ENCODE results near the gene FNDC5. TPM values are rescaled to one million over a fixed set of nuclear protein-coding genes. Genes with fewer than 3 reads are reported as not detected.

Gene FNDC5
- total and polyA plus RNA-seq, 9 of the 15 experiments (the other 6 are each of a cell fraction or from before 2014, with no cell fraction given): 0.06 to 2.1 (median 0.22) TPM

DNA sequence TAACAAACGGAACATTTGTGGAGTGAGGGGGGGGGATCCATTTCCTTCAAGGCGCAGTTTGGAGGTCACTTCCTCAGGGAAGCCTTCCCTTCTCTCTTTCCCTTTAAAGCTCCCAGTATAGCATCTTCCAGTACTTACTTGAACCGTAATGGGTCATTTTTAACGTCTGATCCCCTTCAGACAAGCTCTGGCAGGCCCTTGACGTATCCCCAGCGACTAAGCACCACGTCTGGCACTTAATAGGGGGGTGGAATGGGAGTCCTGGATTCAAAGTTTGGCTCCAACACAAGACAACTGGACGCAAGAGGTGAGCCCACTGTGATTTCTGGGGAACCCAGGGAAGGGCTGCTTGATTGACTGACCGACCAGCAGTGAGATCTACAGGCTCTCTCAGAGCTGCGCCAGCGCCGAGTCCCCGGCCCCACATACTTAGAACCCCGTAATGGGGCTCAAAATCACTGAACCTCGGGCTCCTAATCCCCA, 54.0 kb downstream of the FNDC5 start (continued):
- TF ChIP-seq, protein P1, sequence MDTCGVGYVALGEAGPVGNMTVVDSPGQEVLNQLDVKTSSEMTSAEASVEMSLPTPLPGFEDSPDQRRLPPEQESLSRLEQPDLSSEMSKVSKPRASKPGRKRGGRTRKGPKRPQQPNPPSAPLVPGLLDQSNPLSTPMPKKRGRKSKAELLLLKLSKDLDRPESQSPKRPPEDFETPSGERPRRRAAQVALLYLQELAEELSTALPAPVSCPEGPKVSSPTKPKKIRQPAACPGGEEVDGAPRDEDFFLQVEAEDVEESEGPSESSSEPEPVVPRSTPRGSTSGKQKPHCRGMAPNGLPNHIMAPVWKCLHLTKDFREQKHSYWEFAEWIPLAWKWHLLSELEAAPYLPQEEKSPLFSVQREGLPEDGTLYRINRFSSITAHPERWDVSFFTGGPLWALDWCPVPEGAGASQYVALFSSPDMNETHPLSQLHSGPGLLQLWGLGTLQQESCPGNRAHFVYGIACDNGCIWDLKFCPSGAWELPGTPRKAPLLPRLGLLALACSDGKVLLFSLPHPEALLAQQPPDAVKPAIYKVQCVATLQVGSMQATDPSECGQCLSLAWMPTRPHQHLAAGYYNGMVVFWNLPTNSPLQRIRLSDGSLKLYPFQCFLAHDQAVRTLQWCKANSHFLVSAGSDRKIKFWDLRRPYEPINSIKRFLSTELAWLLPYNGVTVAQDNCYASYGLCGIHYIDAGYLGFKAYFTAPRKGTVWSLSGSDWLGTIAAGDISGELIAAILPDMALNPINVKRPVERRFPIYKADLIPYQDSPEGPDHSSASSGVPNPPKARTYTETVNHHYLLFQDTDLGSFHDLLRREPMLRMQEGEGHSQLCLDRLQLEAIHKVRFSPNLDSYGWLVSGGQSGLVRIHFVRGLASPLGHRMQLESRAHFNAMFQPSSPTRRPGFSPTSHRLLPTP (IDR thresholded peaks at IDR 0.05; ENCODE audit: borderline replicate concordance, extremely low read depth, insufficient read length): no peak
- TF ChIP-seq ARHGAP35 (IDR thresholded peaks at IDR 0.05; ENCODE audit: partially characterized antibody): no peak
- TF ChIP-seq KAT8 (IDR thresholded peaks at IDR 0.05; ENCODE audit: low read depth): no peak
- TF ChIP-seq, protein P2, sequence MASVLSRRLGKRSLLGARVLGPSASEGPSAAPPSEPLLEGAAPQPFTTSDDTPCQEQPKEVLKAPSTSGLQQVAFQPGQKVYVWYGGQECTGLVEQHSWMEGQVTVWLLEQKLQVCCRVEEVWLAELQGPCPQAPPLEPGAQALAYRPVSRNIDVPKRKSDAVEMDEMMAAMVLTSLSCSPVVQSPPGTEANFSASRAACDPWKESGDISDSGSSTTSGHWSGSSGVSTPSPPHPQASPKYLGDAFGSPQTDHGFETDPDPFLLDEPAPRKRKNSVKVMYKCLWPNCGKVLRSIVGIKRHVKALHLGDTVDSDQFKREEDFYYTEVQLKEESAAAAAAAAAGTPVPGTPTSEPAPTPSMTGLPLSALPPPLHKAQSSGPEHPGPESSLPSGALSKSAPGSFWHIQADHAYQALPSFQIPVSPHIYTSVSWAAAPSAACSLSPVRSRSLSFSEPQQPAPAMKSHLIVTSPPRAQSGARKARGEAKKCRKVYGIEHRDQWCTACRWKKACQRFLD (CRISPR knock-in tag; IDR thresholded peaks at IDR 0.05): 0 out of 2 replicates have a peak, but pooled peaks have one; percentile 6

All from K562 (cell line).